Superior temporal gyrus (tissue), 1 donor: Measurements from ENCODE around the gene OR52B2.
A peak's percentile ranks its signal among the peaks of the same experiment; 100 is the strongest.

Experiments
- DNase-seq: peaks from one replicate; pipeline ENCODE4 v3.0.0-alpha.2; 2016; ENCODE audit errors: extremely low spot score

Gene OR52B2

GRCh38 chr11:6170226-6170625 is at the start of gene OR52B2:
Gene OR52B2, minus strand, starts transcription at chr11:6170326. Its CDS starts 0 bp downstream, at chr11:6170326.
- no peak for DNase-seq

- DNase-seq = peak; percentile 21
Measured at GRCh38 chr11:6219359-6219758, 49.2 kb upstream of the OR52B2 start.

GRCh38 chr11:6217722-6218121 is 47.6 kb upstream of the OR52B2 start:
- DNase-seq = no peak

GRCh38 chr11:6216501-6216900 is 46.4 kb upstream of the OR52B2 start:
- no peak for DNase-seq

- DNase-seq = no peak
Measured at GRCh38 chr11:6214530-6214929, 44.4 kb upstream of the OR52B2 start.

GRCh38 chr11:6210274-6210955 is 40.3 kb upstream of the OR52B2 start:
- no peak for DNase-seq

GRCh38 chr11:6209801-6210200 is 39.7 kb upstream of the OR52B2 start:
- no peak for DNase-seq

- no peak for DNase-seq
Measured at GRCh38 chr11:6206456-6207180, 36.5 kb upstream of the OR52B2 start.

GRCh38 chr11:6205366-6205765 is 35.2 kb upstream of the OR52B2 start, which contains the start of gene C11orf42:
Gene C11orf42, plus strand, starts transcription at chr11:6205557. Its CDS starts 59 bp downstream, at chr11:6205616.
- DNase-seq = no peak

- DNase-seq = no peak
Measured at GRCh38 chr11:6204706-6205105, 34.6 kb upstream of the OR52B2 start.

GRCh38 chr11:6203327-6203726 is 33.2 kb upstream of the OR52B2 start:
- DNase-seq = no peak

GRCh38 chr11:6202041-6202440 is 31.9 kb upstream of the OR52B2 start:
- DNase-seq = no peak

- DNase-seq = no peak
Measured at GRCh38 chr11:6201481-6201880, 31.4 kb upstream of the OR52B2 start.

- DNase-seq = no peak
Measured at GRCh38 chr11:6200975-6201374, 30.8 kb upstream of the OR52B2 start.

- DNase-seq = no peak
Measured at GRCh38 chr11:6199174-6199810, 29.2 kb upstream of the OR52B2 start, which contains the start of gene OR52W1. Gene OR52W1, plus strand, starts transcription at chr11:6199224. Its CDS starts 0 bp downstream, at chr11:6199224.

- no peak for DNase-seq
Measured at GRCh38 chr11:6197466-6198200, 27.5 kb upstream of the OR52B2 start.

GRCh38 chr11:6196396-6196795 is 26.3 kb upstream of the OR52B2 start:
- no peak for DNase-seq

GRCh38 chr11:6194065-6194581 is 24.0 kb upstream of the OR52B2 start:
- DNase-seq = no peak

- DNase-seq = no peak
Measured at GRCh38 chr11:6191742-6192141, 21.6 kb upstream of the OR52B2 start.

- DNase-seq = no peak
Measured at GRCh38 chr11:6175440-6175839, 5.3 kb upstream of the OR52B2 start.

GRCh38 chr11:6156628-6157359 is 13.3 kb downstream of the OR52B2 start:
- no peak for DNase-seq
